AG09319 (cell line): Measurements from ENCODE around the gene F8.
A peak's percentile ranks its signal among the peaks of the same experiment; 100 is the strongest.

Experiments used
- DNase-seq: peaks from one replicate; pipeline ENCODE4 v3.0.0-alpha.2; 2010; ENCODE audit warnings: low read depth; ENCODE audit errors: extremely low read depth
- CTCF ChIP-seq: IDR thresholded peaks from 2 replicates; pipeline ENCODE4 v1.5.1; 2011; ENCODE audit warnings: low read depth, mild to moderate bottlenecking, inconsistent platforms, low read length, moderate library complexity

Gene F8

GRCh38 chrX:155028877-155029291 is 6.4 kb upstream of the F8 start:
- DNase-seq, result no peak
- TF ChIP-seq CTCF, result no peak

- TF ChIP-seq CTCF, result no peak
- no peak for DNase-seq
These were observed 5.6 kb upstream of the F8 start for GRCh38 chrX:155028129-155028528.

- DNase-seq, result peak; percentile 29
- no peak for TF ChIP-seq CTCF
These were observed 5.1 kb upstream of the F8 start for GRCh38 chrX:155027509-155028066.

- TF ChIP-seq CTCF, result no peak
These were observed 4.4 kb upstream of the F8 start, which contains the start of gene FUNDC2 for GRCh38 chrX:155026727-155027508. Gene FUNDC2, plus strand, starts transcription at chrX:155026844. Its CDS starts 95 bp downstream, at chrX:155026939.

GRCh38 chrX:155026420-155026726 is 3.9 kb upstream of the F8 start:
- DNase-seq, result no peak
- no peak for TF ChIP-seq CTCF

More at GRCh38 chrX:155026727-155027508, 4.4 kb upstream of the F8 start, which contains the start of gene FUNDC2:
- DNase-seq, result peak; percentile 86

GRCh38 chrX:155023907-155024833 is 1.6 kb upstream of the F8 start:
- TF ChIP-seq CTCF, result no peak
- no peak for DNase-seq
